HepG2 (cell line): ENCODE results near the gene RGP1. TPM values are rescaled to one million over a fixed set of nuclear protein-coding genes. Genes with fewer than 3 reads are reported as not detected.

ENCODE experiments used
- BCL6 ChIP-seq: IDR thresholded peaks from 2 replicates; pipeline ENCODE4 v1.6.1; 2016; ENCODE audit warnings: missing genetic modification reagents, missing compliant biosample characterization
- MED13 ChIP-seq: sonication (generic); formaldehyde crosslinking; IDR thresholded peaks from 2 replicates; pipeline ENCODE4 v1.5.0; 2020; ENCODE audit warnings: missing genetic modification reagents
- NKX3-1 ChIP-seq: sonication (generic); formaldehyde crosslinking; IDR thresholded peaks from 2 replicates; pipeline ENCODE4 v1.5.0; 2020; ENCODE audit warnings: missing genetic modification reagents
- PHF5A ChIP-seq: IDR thresholded peaks from one replicate; pipeline ENCODE4 v1.6.1; 2018; ENCODE audit warnings: low read depth, missing genetic modification reagents; ENCODE audit not compliant: unreplicated experiment
- POLR2AphosphoS5 ChIP-seq: IDR thresholded peaks from 2 replicates; pipeline ENCODE4 v1.6.1; 2012; ENCODE audit warnings: low read depth, low read length
- SOX6 ChIP-seq, 2 experiments: fragments of 450-650 bp in 1 of 2; sonication (generic) in 1 of 2; formaldehyde crosslinking in 1 of 2; IDR thresholded peaks; 2 replicates each; pipeline versions ENCODE4 v1.4.0 to v1.6.1; 2017 to 2020; ENCODE audit warnings: antibody characterized with exemption in 1 of 2, mild to moderate bottlenecking in 1 of 2, missing genetic modification reagents in 1 of 2
- SRY ChIP-seq: sonication (generic); formaldehyde crosslinking; IDR thresholded peaks from 2 replicates; pipeline ENCODE4 v1.8.0; 2022; ENCODE audit warnings: mild to moderate bottlenecking, missing genetic modification reagents
- SUZ12 ChIP-seq: fragments of 150-350 bp; IDR thresholded peaks from 2 replicates; pipeline ENCODE4 v1.6.1; 2014; ENCODE audit warnings: low read depth, low read length
- TEAD2 ChIP-seq: sonication (generic); formaldehyde crosslinking; IDR thresholded peaks from 2 replicates; pipeline ENCODE4 v1.9.0; 2021; ENCODE audit warnings: missing genetic modification reagents
- ZFP37 ChIP-seq: sonication (generic); formaldehyde crosslinking; IDR thresholded peaks from 2 replicates; pipeline ENCODE4 v1.4.0; 2020; ENCODE audit warnings: missing genetic modification reagents, borderline replicate concordance
- ZNF292 ChIP-seq: sonication (generic); formaldehyde crosslinking; IDR thresholded peaks from 2 replicates; pipeline ENCODE4 v1.8.1; 2022; ENCODE audit warnings: mild to moderate bottlenecking, low read depth, missing genetic modification reagents, borderline replicate concordance
- ZNF556 ChIP-seq: sonication (generic); formaldehyde crosslinking; IDR thresholded peaks from 2 replicates; pipeline ENCODE4 v1.4.0; 2020; ENCODE audit warnings: mild to moderate bottlenecking, missing genetic modification reagents, borderline replicate concordance
- ZSCAN30 ChIP-seq: sonication (generic); formaldehyde crosslinking; IDR thresholded peaks from 2 replicates; pipeline ENCODE4 v1.5.0; 2020; ENCODE audit warnings: mild to moderate bottlenecking, missing genetic modification reagents
- polyA plus RNA-seq, 8 experiments: library from polyadenylated mRNA; depleted of rRNA in 3 of 8; stranded (reverse) in 7 of 8; unstranded in 1 of 8; fragments of >200 nt; fragmentation: Illumina TruSeq in 4 of 8; extraction: Trizol in 4 of 8; gene quantifications; 2 replicates each; pipeline versions ENCODE4 v1.2.1 to v1.2.3, GENCODE V29; 2011 to 2016; ENCODE audit warnings: low read depth in 4 of 8, missing spikeins in 1 of 8, mixed read lengths in 1 of 8; ENCODE audit not compliant: insufficient read depth in 1 of 8
- total RNA-seq, 5 experiments: library from RNA; depleted of rRNA; stranded (reverse); fragments of >200 nt; fragmentation: Illumina TruSeq; extraction: Trizol; gene quantifications; 2 replicates each; pipeline ENCODE4 v1.2.3, GENCODE V29; 2016; ENCODE audit warnings: low read depth in 1 of 5
- TF ChIP-seq, protein P1 (sequence below): sonication (generic); formaldehyde crosslinking; IDR thresholded peaks from 2 replicates; pipeline ENCODE4 v1.9.0; 2021; ENCODE audit warnings: missing genetic modification reagents, borderline replicate concordance
- TF ChIP-seq, protein P2 (sequence below): fragments of 450-650 bp; IDR thresholded peaks from 2 replicates; pipeline ENCODE4 v1.6.1; 2016
- TF ChIP-seq, protein P3 (sequence below), 2 experiments: sonication (generic) in 1 of 2; formaldehyde crosslinking in 1 of 2; IDR thresholded peaks; 2 replicates each; pipeline versions ENCODE4 v1.4.0 to v1.6.1; 2016 to 2020; ENCODE audit warnings: borderline replicate concordance in 1 of 2, low read depth in 1 of 2, mild to moderate bottlenecking in 1 of 2, missing genetic modification reagents in 1 of 2
- TF ChIP-seq, protein P4 (sequence below): sonication (generic); formaldehyde crosslinking; IDR thresholded peaks from 2 replicates; pipeline ENCODE4 v1.4.0; 2020; ENCODE audit warnings: mild to moderate bottlenecking, missing genetic modification reagents, borderline replicate concordance

RGP1 gene
- total and polyA plus RNA-seq, 2 of the 13 experiments (the other 11 are each of a cell fraction or from before 2014, with no cell fraction given) = 12.7 to 21.0 TPM

DNA sequence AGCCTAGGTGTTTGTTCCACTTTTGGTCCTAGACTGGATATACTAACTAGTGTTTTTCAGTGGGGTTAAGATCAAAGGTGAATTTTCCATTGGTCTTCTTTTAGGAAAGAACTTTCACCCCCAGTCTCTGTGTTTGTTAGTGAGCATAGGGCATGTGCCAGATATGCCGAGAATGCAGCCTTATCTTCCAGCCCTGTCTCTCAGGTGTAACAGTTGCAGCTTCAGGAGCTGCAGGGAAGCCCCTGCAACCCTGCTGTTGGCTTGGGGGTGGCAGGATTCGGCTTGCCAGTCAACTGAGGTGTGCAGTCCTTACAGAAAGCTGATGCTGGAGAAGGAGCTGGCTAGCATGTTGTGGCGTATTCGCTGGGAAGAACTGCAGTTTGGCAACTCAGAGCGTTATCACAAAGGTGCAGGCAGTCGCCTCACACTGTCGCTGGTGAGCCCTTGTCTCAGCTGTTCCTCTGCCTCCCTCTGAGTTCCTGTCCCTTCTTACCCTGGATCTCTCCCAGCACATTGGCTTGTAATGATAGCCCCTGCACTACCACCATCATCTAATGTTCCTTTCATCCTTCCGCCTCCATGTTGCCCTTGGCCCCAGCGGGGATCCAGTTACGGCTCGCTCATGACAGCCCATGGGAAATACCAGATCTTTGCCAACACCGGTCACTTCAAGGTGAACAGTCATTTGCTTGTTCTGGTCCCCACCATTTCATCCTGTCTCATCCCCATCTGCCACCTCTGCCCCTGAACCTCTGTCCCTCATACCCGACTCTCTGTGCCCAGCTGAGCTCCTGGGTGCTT lies 52.4 kb downstream of the RGP1 start (continued):
- TF ChIP-seq, protein P1, sequence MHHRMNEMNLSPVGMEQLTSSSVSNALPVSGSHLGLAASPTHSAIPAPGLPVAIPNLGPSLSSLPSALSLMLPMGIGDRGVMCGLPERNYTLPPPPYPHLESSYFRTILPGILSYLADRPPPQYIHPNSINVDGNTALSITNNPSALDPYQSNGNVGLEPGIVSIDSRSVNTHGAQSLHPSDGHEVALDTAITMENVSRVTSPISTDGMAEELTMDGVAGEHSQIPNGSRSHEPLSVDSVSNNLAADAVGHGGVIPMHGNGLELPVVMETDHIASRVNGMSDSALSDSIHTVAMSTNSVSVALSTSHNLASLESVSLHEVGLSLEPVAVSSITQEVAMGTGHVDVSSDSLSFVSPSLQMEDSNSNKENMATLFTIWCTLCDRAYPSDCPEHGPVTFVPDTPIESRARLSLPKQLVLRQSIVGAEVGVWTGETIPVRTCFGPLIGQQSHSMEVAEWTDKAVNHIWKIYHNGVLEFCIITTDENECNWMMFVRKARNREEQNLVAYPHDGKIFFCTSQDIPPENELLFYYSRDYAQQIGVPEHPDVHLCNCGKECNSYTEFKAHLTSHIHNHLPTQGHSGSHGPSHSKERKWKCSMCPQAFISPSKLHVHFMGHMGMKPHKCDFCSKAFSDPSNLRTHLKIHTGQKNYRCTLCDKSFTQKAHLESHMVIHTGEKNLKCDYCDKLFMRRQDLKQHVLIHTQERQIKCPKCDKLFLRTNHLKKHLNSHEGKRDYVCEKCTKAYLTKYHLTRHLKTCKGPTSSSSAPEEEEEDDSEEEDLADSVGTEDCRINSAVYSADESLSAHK = no peak
- peak; percentile 28; the same call in 1 of the 2 replicates for TF ChIP-seq ZNF556 (CRISPR knock-in tag)
- TF ChIP-seq, protein P2, sequence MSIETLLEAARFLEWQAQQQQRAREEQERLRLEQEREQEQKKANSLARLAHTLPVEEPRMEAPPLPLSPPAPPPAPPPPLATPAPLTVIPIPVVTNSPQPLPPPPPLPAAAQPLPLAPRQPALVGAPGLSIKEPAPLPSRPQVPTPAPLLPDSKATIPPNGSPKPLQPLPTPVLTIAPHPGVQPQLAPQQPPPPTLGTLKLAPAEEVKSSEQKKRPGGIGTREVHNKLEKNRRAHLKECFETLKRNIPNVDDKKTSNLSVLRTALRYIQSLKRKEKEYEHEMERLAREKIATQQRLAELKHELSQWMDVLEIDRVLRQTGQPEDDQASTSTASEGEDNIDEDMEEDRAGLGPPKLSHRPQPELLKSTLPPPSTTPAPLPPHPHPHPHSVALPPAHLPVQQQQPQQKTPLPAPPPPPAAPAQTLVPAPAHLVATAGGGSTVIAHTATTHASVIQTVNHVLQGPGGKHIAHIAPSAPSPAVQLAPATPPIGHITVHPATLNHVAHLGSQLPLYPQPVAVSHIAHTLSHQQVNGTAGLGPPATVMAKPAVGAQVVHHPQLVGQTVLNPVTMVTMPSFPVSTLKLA = no peak
- no peak for TF ChIP-seq SRY (CRISPR knock-in tag)
- no peak for TF ChIP-seq SUZ12
- no peak for TF ChIP-seq MED13 (CRISPR knock-in tag)
- no peak for TF ChIP-seq PHF5A (CRISPR knock-in tag)
- TF ChIP-seq TEAD2 = no peak
- TF ChIP-seq, protein P3, sequence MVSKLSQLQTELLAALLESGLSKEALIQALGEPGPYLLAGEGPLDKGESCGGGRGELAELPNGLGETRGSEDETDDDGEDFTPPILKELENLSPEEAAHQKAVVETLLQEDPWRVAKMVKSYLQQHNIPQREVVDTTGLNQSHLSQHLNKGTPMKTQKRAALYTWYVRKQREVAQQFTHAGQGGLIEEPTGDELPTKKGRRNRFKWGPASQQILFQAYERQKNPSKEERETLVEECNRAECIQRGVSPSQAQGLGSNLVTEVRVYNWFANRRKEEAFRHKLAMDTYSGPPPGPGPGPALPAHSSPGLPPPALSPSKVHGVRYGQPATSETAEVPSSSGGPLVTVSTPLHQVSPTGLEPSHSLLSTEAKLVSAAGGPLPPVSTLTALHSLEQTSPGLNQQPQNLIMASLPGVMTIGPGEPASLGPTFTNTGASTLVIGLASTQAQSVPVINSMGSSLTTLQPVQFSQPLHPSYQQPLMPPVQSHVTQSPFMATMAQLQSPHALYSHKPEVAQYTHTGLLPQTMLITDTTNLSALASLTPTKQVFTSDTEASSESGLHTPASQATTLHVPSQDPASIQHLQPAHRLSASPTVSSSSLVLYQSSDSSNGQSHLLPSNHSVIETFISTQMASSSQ (IDR thresholded peaks at IDR 0.05; ENCODE audit: low read depth) = no peak
- TF ChIP-seq, protein P3 (CRISPR knock-in tag; IDR thresholded peaks at IDR 0.05; ENCODE audit: borderline replicate concordance) = no peak
- TF ChIP-seq, protein P4, sequence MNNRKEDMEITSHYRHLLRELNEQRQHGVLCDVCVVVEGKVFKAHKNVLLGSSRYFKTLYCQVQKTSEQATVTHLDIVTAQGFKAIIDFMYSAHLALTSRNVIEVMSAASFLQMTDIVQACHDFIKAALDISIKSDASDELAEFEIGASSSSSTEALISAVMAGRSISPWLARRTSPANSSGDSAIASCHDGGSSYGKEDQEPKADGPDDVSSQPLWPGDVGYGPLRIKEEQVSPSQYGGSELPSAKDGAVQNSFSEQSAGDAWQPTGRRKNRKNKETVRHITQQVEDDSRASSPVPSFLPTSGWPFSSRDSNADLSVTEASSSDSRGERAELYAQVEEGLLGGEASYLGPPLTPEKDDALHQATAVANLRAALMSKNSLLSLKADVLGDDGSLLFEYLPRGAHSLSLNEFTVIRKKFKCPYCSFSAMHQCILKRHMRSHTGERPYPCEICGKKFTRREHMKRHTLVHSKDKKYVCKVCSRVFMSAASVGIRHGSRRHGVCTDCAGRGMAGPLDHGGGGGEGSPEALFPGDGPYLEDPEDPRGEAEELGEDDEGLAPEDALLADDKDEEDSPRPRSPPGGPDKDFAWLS (CRISPR knock-in tag) = no peak
- no peak for TF ChIP-seq NKX3-1 (CRISPR knock-in tag)
- TF ChIP-seq ZFP37 (CRISPR knock-in tag) = no peak
- TF ChIP-seq ZSCAN30 (CRISPR knock-in tag) = no peak
- no peak for TF ChIP-seq POLR2AphosphoS5
- no peak for TF ChIP-seq ZNF292
- TF ChIP-seq BCL6 = peak; percentile 49
- no peak for TF ChIP-seq SOX6 (IDR thresholded peaks at IDR 0.05)
- peak; percentile 58; the same call in 1 of the 2 replicates for TF ChIP-seq SOX6 (CRISPR knock-in tag; IDR thresholded peaks at IDR 0.05)
